PC-3 (cell line): Measurements from ENCODE around the gene CNNM3. TPM values are rescaled to one million over a fixed set of nuclear protein-coding genes. Genes with fewer than 3 reads are reported as not detected.

Source experiments
- ATAC-seq: fragments of 200-7000 bp; cut with Tn5 transposase; 2 replicates; pipeline ENCODE4 v1.9.1; 2020; ENCODE audit warnings: mild to moderate bottlenecking, moderate library complexity
- BruUV-seq: library from RNA; stranded (reverse); fragments of 400-500 nt; replicated peaks from 2 replicates; lab custom pipeline; 2021; lab: Mats Ljungman, UMichigan
- CTCF ChIA-PET: fragments of 300-600 bp; sonication (Branson Sonifier 250); formaldehyde crosslinking; loops from one replicate; lab custom pipeline; 2022; ENCODE audit warnings: antibody characterized with exemption; lab: Charles Lee
- POLR2A ChIA-PET: fragments of 300-600 bp; sonication (Branson Sonifier 250); formaldehyde crosslinking; loops from one replicate; lab custom pipeline; 2022; ENCODE audit warnings: antibody characterized with exemption; ENCODE audit not compliant: unreplicated experiment; lab: Charles Lee
- DNase-seq: peaks from one replicate; pipeline ENCODE4 v3.0.0-alpha.2; 2015
- H2AFZ ChIP-seq: fragments of 300-600 bp; sonication (generic); 2 replicates; pipeline ENCODE4 v1.6.0; 2016; ENCODE audit warnings: antibody characterized with exemption, low read length
- H3F3A ChIP-seq: fragments of 300-600 bp; sonication (generic); one replicate; pipeline ENCODE4 v1.6.0; 2017; ENCODE audit warnings: antibody characterized with exemption, low read length, control low read depth, mild to moderate bottlenecking; ENCODE audit not compliant: unreplicated experiment
- H3K27ac ChIP-seq: fragments of 300-600 bp; sonication (generic); 2 replicates; pipeline ENCODE4 v1.5.1; 2016; ENCODE audit warnings: mild to moderate bottlenecking, low read length
- H3K27me3 ChIP-seq: fragments of 300-600 bp; sonication (generic); 2 replicates; pipeline ENCODE4 v1.6.1; 2016; ENCODE audit warnings: low read length, mixed read lengths
- H3K36me3 ChIP-seq: fragments of 300-600 bp; sonication (generic); 2 replicates; pipeline ENCODE4 v1.6.1; 2016; ENCODE audit warnings: low read depth, mixed run types, low read length, mixed read lengths
- H3K4me1 ChIP-seq: fragments of 300-600 bp; sonication (generic); 2 replicates; pipeline ENCODE4 v1.5.1; 2016; ENCODE audit warnings: low read length; ENCODE audit not compliant: insufficient read depth
- H3K4me2 ChIP-seq: fragments of 300-600 bp; sonication (generic); 2 replicates; pipeline ENCODE4 v1.6.0; 2016; ENCODE audit warnings: low read length
- H3K4me3 ChIP-seq: fragments of 300-600 bp; sonication (generic); 2 replicates; pipeline ENCODE4 v1.5.1; 2016; ENCODE audit warnings: mild to moderate bottlenecking, low read length, mixed read lengths
- H3K79me2 ChIP-seq: fragments of 300-600 bp; sonication (generic); 2 replicates; pipeline ENCODE4 v1.6.1; 2017; ENCODE audit warnings: low read length, mixed read lengths
- H3K9ac ChIP-seq: fragments of 300-600 bp; sonication (generic); 2 replicates; pipeline ENCODE4 v1.6.0; 2016; ENCODE audit warnings: mild to moderate bottlenecking, low read length
- H3K9me2 ChIP-seq: fragments of 300-600 bp; sonication (generic); replicated peaks from 2 replicates; pipeline ENCODE4 v1.6.1; 2016; ENCODE audit warnings: mixed run types, low read length, mixed read lengths
- H3K9me3 ChIP-seq: fragments of 300-600 bp; sonication (generic); 2 replicates; pipeline ENCODE4 v1.6.1; 2016; ENCODE audit warnings: low read length, mixed read lengths
- H4K20me1 ChIP-seq: fragments of 300-600 bp; sonication (generic); 2 replicates; pipeline ENCODE4 v1.6.1; 2016; ENCODE audit warnings: low read length, mixed read lengths
- EZH2 ChIP-seq: fragments of 300-600 bp; sonication (generic); IDR thresholded peaks from one replicate; pipeline ENCODE4 v1.6.1; 2017; ENCODE audit warnings: antibody characterized with exemption, mild to moderate bottlenecking, low read length; ENCODE audit not compliant: unreplicated experiment
- EZH2phosphoT487 ChIP-seq: fragments of 300-600 bp; sonication (generic); IDR thresholded peaks from 2 replicates; pipeline ENCODE4 v1.6.1; 2018; ENCODE audit warnings: mild to moderate bottlenecking, antibody characterized with exemption, low read length, borderline replicate concordance
- intact Hi-C: fragments of 100-400 bp; cut with micrococcal nuclease; formaldehyde crosslinking; loops from 2 replicates; pipeline ENCODE4 v1.9.0; 2023
- total RNA-seq: library from RNA; depleted of rRNA; stranded (reverse); fragments of >200 nt; gene quantifications from 2 replicates; pipeline ENCODE4 v1.2.3, GENCODE V29; 2014
- TF ChIP-seq, protein P1 (sequence below): fragments of 300-600 bp; sonication (generic); conservative IDR thresholded peaks from 2 replicates; pipeline ENCODE4 v1.5.1; 2017; ENCODE audit warnings: antibody characterized with exemption, low read depth, mild to moderate bottlenecking, low read length

Gene CNNM3
- total RNA-seq, 1 experiment from 2014 or later = 9.0 TPM

- Histone ChIP-seq H3K27me3 (no peaks in the 10 kb centered on the region), H3K79me2 (no peaks in the 10 kb centered on the region), H3K4me1 (peaks cover 4% of the 10 kb centered on the region; the same call in 1 of the 2 replicates), H3K4me3 (no peak overlapping the region), H2AFZ (no peak overlapping the region), H3K9ac (no peak overlapping the region), H3K27ac (no peak overlapping the region), H4K20me1 (no peaks in the 10 kb centered on the region), H3K9me2 (no peaks in the 10 kb centered on the region), H3K4me2 (no peak overlapping the region), H3K9me3 (no peaks in the 10 kb centered on the region), H3K36me3 (no peaks in the 10 kb centered on the region), H3F3A (no peaks in the 10 kb centered on the region)
- TF ChIP-seq EZH2phosphoT487 (no peak), EZH2 (no peak)
- TF ChIP-seq, protein P1, sequence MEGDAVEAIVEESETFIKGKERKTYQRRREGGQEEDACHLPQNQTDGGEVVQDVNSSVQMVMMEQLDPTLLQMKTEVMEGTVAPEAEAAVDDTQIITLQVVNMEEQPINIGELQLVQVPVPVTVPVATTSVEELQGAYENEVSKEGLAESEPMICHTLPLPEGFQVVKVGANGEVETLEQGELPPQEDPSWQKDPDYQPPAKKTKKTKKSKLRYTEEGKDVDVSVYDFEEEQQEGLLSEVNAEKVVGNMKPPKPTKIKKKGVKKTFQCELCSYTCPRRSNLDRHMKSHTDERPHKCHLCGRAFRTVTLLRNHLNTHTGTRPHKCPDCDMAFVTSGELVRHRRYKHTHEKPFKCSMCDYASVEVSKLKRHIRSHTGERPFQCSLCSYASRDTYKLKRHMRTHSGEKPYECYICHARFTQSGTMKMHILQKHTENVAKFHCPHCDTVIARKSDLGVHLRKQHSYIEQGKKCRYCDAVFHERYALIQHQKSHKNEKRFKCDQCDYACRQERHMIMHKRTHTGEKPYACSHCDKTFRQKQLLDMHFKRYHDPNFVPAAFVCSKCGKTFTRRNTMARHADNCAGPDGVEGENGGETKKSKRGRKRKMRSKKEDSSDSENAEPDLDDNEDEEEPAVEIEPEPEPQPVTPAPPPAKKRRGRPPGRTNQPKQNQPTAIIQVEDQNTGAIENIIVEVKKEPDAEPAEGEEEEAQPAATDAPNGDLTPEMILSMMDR = no peak
- ChIA-PET CTCF (no interaction called here), POLR2A (no interaction called here)
- intact Hi-C loops = no loop called here
- ATAC-seq (no peak), DNase-seq (no peak)
- BruUV-seq = no TSS peak
Observed at GRCh38 chr2:96809951-96810782, 5.9 kb upstream of the CNNM3 start.

DNA sequence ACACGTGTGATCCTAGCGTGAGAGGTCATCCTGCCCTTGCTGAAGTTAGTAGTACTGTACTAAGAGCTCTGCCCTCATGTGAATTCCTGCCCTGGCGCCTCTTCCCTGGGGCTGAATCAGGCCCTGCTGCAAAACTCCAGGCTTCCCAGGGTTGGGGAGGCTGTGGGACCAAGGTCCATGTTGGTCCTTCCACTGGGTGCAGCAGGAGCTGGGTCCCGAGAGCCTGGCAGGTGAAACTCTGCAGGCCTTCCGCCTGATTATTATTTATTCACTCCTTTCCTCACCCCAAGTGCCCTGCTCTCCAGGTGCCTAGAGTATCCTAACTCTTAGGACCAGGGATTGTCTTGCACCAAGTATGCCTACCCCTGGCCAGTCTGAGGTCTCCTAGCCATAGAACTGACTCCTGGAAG is 5.3 kb upstream of the CNNM3 start:
- Histone ChIP-seq H3K27ac (no peak overlapping the region), H3K4me1 (peaks cover 5% of the 10 kb centered on the region; the same call in 1 of the 2 replicates), H3F3A (no peaks in the 10 kb centered on the region), H3K9me3 (no peaks in the 10 kb centered on the region), H3K9me2 (no peaks in the 10 kb centered on the region), H4K20me1 (no peaks in the 10 kb centered on the region), H3K9ac (no peak overlapping the region), H3K4me2 (no peak overlapping the region), H3K79me2 (no peaks in the 10 kb centered on the region), H3K4me3 (no peak overlapping the region), H2AFZ (no peak overlapping the region), H3K36me3 (no peaks in the 10 kb centered on the region), H3K27me3 (no peaks in the 10 kb centered on the region)
- intact Hi-C loops = no loop called here
- TF ChIP-seq, protein P1 = no peak
- TF ChIP-seq EZH2phosphoT487 (no peak), EZH2 (no peak)
- ChIA-PET POLR2A (no interaction called here), CTCF (no interaction called here)
- DNase-seq = no peak
- BruUV-seq = TSS peak; percentile 30
- ATAC-seq = no peak

GRCh38 chr2:96811917-96812316 is 4.2 kb upstream of the CNNM3 start:
- ChIA-PET POLR2A (no interaction called here), CTCF (no interaction called here)
- H3K27me3 ChIP-seq = no peaks in the 10 kb centered on the region
- no peak overlapping the region for H3K4me3 ChIP-seq
- H4K20me1 ChIP-seq = no peaks in the 10 kb centered on the region
- no peaks in the 10 kb centered on the region for H3K79me2 ChIP-seq
- BruUV-seq = no TSS peak
- no peak overlapping the region for H3K9ac ChIP-seq
- TF ChIP-seq, protein P1 = no peak
- TF ChIP-seq EZH2 = no peak
- no peak for TF ChIP-seq EZH2phosphoT487
- H3K4me1 ChIP-seq = peaks cover 5% of the 10 kb centered on the region; the same call in 1 of the 2 replicates
- H3K4me2 ChIP-seq = no peak overlapping the region
- H3F3A ChIP-seq = no peaks in the 10 kb centered on the region
- H3K36me3 ChIP-seq = no peaks in the 10 kb centered on the region
- no peaks in the 10 kb centered on the region for H3K9me2 ChIP-seq
- DNase-seq (no peak), ATAC-seq (no peak)
- H2AFZ ChIP-seq = no peak overlapping the region
- intact Hi-C loops = no loop called here
- H3K9me3 ChIP-seq = no peaks in the 10 kb centered on the region
- H3K27ac ChIP-seq = no peak overlapping the region
